Activated T-helper 17 cell treated with anti-CD3 and anti-CD28 coated beads, Interleukin-2, amount 50 U/mL, for 72 hours (primary cell): ENCODE measurements around the gene ADH4. TPM values are rescaled to one million over a fixed set of nuclear protein-coding genes. Genes with fewer than 3 reads are reported as not detected.
"Not testable (repeated sequence)": the region's sequence is repeated elsewhere in the genome, so short reads cannot be mapped to it uniquely, and the experiment has no call there.

Experiments
- ATAC-seq: fragments of 150-1000 bp; cut with Tn5 transposase; replicated peaks from 2 replicates; pipeline ENCODE4 v1.10.0; 2021; ENCODE audit warnings: mild to moderate bottlenecking, moderate library complexity
- H3K27ac Mint-ChIP-seq: one replicate; pipeline ENCODE4 v1.8.0; 2022; ENCODE audit warnings: mixed read lengths
- H3K27me3 Mint-ChIP-seq: one replicate; pipeline ENCODE4 v1.8.0; 2022; ENCODE audit warnings: mixed read lengths
- H3K36me3 Mint-ChIP-seq: one replicate; pipeline ENCODE4 v1.8.0; 2022; ENCODE audit warnings: low read depth, mild to moderate bottlenecking, mixed read lengths
- H3K4me1 Mint-ChIP-seq: one replicate; pipeline ENCODE4 v1.8.0; 2022; ENCODE audit warnings: mixed read lengths
- H3K4me3 Mint-ChIP-seq: one replicate; pipeline ENCODE4 v1.8.0; 2022; ENCODE audit warnings: mild to moderate bottlenecking, mixed read lengths
- H3K9me3 Mint-ChIP-seq: one replicate; pipeline ENCODE4 v1.8.0; 2022; ENCODE audit warnings: mixed read lengths
- total RNA-seq, 2 donors: library from RNA; stranded (reverse); gene quantifications; one replicate each; pipeline ENCODE4 v1.2.3, GENCODE V29; 2022

ADH4 gene
- total RNA-seq, 2 donors from 2014 or later, result not detected

- peaks cover 8% of the 10 kb centered on the region for H3K27me3 Mint-ChIP-seq
- no peaks in the 10 kb centered on the region for H3K36me3 Mint-ChIP-seq
- H3K9me3 Mint-ChIP-seq, result no peaks in the 10 kb centered on the region
- no peak overlapping the region for H3K4me3 Mint-ChIP-seq
- no peak overlapping the region for H3K27ac Mint-ChIP-seq
- H3K4me1 Mint-ChIP-seq, result no peaks in the 10 kb centered on the region
- ATAC-seq, result no peak
Observed at GRCh38 chr4:99151995-99152394, 7.9 kb upstream of the ADH4 start.

- no peak overlapping the region for H3K27ac Mint-ChIP-seq
- no peaks in the 10 kb centered on the region for H3K4me1 Mint-ChIP-seq
- peaks cover 8% of the 10 kb centered on the region for H3K27me3 Mint-ChIP-seq
- no peaks in the 10 kb centered on the region for H3K9me3 Mint-ChIP-seq
- no peak for ATAC-seq
- no peaks in the 10 kb centered on the region for H3K36me3 Mint-ChIP-seq
- no peak overlapping the region for H3K4me3 Mint-ChIP-seq
Observed at GRCh38 chr4:99151452-99151851, 7.4 kb upstream of the ADH4 start.

- H3K27me3 Mint-ChIP-seq, result peaks cover 5% of the 10 kb centered on the region
- no peaks in the 10 kb centered on the region for H3K9me3 Mint-ChIP-seq
- H3K36me3 Mint-ChIP-seq, result no peaks in the 10 kb centered on the region
- no peak overlapping the region for H3K4me3 Mint-ChIP-seq
- no peaks in the 10 kb centered on the region for H3K4me1 Mint-ChIP-seq
- no peak overlapping the region for H3K27ac Mint-ChIP-seq
- ATAC-seq, result no peak
Observed at GRCh38 chr4:99149426-99150019, 5.4 kb upstream of the ADH4 start.

GRCh38 chr4:99148550-99148949 is 4.5 kb upstream of the ADH4 start:
- Mint-ChIP-seq H3K4me3 (no peak overlapping the region), H3K27me3 (peaks cover 3% of the 10 kb centered on the region), H3K27ac (no peak overlapping the region), H3K4me1 (no peaks in the 10 kb centered on the region), H3K9me3 (no peaks in the 10 kb centered on the region), H3K36me3 (no peaks in the 10 kb centered on the region)
- ATAC-seq, result no peak

GRCh38 chr4:99144587-99144986 is 490 bp upstream of the ADH4 start:
- no peaks in the 10 kb centered on the region for H3K36me3 Mint-ChIP-seq
- no peaks in the 10 kb centered on the region for H3K27me3 Mint-ChIP-seq
- no peak overlapping the region for H3K4me3 Mint-ChIP-seq
- H3K27ac Mint-ChIP-seq, result no peak overlapping the region
- ATAC-seq, result no peak
- H3K9me3 Mint-ChIP-seq, result no peaks in the 10 kb centered on the region
- H3K4me1 Mint-ChIP-seq, result no peaks in the 10 kb centered on the region

- no peak overlapping the region for H3K4me3 Mint-ChIP-seq
- ATAC-seq, result no peak
- no peaks in the 10 kb centered on the region for H3K4me1 Mint-ChIP-seq
- no peaks in the 10 kb centered on the region for H3K36me3 Mint-ChIP-seq
- no peaks in the 10 kb centered on the region for H3K27me3 Mint-ChIP-seq
- H3K9me3 Mint-ChIP-seq, result no peaks in the 10 kb centered on the region
- H3K27ac Mint-ChIP-seq, result no peak overlapping the region
Observed at GRCh38 chr4:99136329-99136728, 7.8 kb downstream of the ADH4 start.

- no peaks in the 10 kb centered on the region for H3K4me1 Mint-ChIP-seq
- H3K27ac Mint-ChIP-seq, result no peak overlapping the region
- no peak for ATAC-seq
Observed at GRCh38 chr4:99135541-99136162, 8.4 kb downstream of the ADH4 start.

GRCh38 chr4:99134586-99134985 is 9.5 kb downstream of the ADH4 start:
- Mint-ChIP-seq H3K4me1 (no peaks in the 10 kb centered on the region), H3K27ac (no peak overlapping the region), H3K36me3 (no peaks in the 10 kb centered on the region), H3K4me3 (no peak overlapping the region), H3K9me3 (no peaks in the 10 kb centered on the region), H3K27me3 (no peaks in the 10 kb centered on the region)
- no peak for ATAC-seq

More at GRCh38 chr4:99135541-99136162, 8.4 kb downstream of the ADH4 start:
- no peaks in the 10 kb centered on the region for H3K9me3 Mint-ChIP-seq
- H3K4me3 Mint-ChIP-seq, result no peak overlapping the region
- H3K36me3 Mint-ChIP-seq, result no peaks in the 10 kb centered on the region
- no peaks in the 10 kb centered on the region for H3K27me3 Mint-ChIP-seq

GRCh38 chr4:99131378-99131777 is 12.7 kb downstream of the ADH4 start:
- no peaks in the 10 kb centered on the region for H3K4me1 Mint-ChIP-seq
- H3K9me3 Mint-ChIP-seq, result no peaks in the 10 kb centered on the region
- H3K36me3 Mint-ChIP-seq, result no peaks in the 10 kb centered on the region
- ATAC-seq, result no peak
- H3K27ac Mint-ChIP-seq, result no peak overlapping the region
- H3K27me3 Mint-ChIP-seq, result no peaks in the 10 kb centered on the region
- no peak overlapping the region for H3K4me3 Mint-ChIP-seq

- Mint-ChIP-seq H3K9me3 (no peaks in the 10 kb centered on the region), H3K4me1 (no peaks in the 10 kb centered on the region)
- no peak for ATAC-seq
Observed at GRCh38 chr4:99126376-99126775, 17.7 kb downstream of the ADH4 start.

GRCh38 chr4:99121008-99121407 is 23.1 kb downstream of the ADH4 start:
- Mint-ChIP-seq H3K27me3 (peaks cover 4% of the 10 kb centered on the region), H3K9me3 (no peaks in the 10 kb centered on the region), H3K36me3 (no peaks in the 10 kb centered on the region), H3K27ac (no peak overlapping the region), H3K4me3 (no peak overlapping the region), H3K4me1 (no peaks in the 10 kb centered on the region)
- no peak for ATAC-seq

More at GRCh38 chr4:99126376-99126775, 17.7 kb downstream of the ADH4 start:
- no peak overlapping the region for H3K4me3 Mint-ChIP-seq
- H3K27me3 Mint-ChIP-seq, result peaks cover 4% of the 10 kb centered on the region
- H3K36me3 Mint-ChIP-seq, result no peaks in the 10 kb centered on the region
- no peak overlapping the region for H3K27ac Mint-ChIP-seq

GRCh38 chr4:99120501-99120900 is 23.6 kb downstream of the ADH4 start:
- Mint-ChIP-seq H3K9me3 (no peaks in the 10 kb centered on the region), H3K4me1 (no peaks in the 10 kb centered on the region), H3K27me3 (no peaks in the 10 kb centered on the region), H3K27ac (no peak overlapping the region), H3K36me3 (no peaks in the 10 kb centered on the region), H3K4me3 (no peak overlapping the region)
- ATAC-seq, result no peak

- Mint-ChIP-seq H3K36me3 (no peaks in the 10 kb centered on the region), H3K4me1 (no peaks in the 10 kb centered on the region), H3K9me3 (no peaks in the 10 kb centered on the region), H3K27me3 (no peaks in the 10 kb centered on the region), H3K4me3 (no peak overlapping the region), H3K27ac (no peak overlapping the region)
- ATAC-seq, result no peak
Observed at GRCh38 chr4:99117876-99118693, 26.0 kb downstream of the ADH4 start.

- H3K27ac Mint-ChIP-seq, H3K4me1 Mint-ChIP-seq, H3K9me3 Mint-ChIP-seq, H3K4me3 Mint-ChIP-seq, ATAC-seq, H3K36me3 Mint-ChIP-seq, H3K27me3 Mint-ChIP-seq: not testable (repeated sequence)
Observed at GRCh38 chr4:99117122-99117841, 26.8 kb downstream of the ADH4 start.
